ENCODE data around the gene INTS15.

INTS15 gene

DNA sequence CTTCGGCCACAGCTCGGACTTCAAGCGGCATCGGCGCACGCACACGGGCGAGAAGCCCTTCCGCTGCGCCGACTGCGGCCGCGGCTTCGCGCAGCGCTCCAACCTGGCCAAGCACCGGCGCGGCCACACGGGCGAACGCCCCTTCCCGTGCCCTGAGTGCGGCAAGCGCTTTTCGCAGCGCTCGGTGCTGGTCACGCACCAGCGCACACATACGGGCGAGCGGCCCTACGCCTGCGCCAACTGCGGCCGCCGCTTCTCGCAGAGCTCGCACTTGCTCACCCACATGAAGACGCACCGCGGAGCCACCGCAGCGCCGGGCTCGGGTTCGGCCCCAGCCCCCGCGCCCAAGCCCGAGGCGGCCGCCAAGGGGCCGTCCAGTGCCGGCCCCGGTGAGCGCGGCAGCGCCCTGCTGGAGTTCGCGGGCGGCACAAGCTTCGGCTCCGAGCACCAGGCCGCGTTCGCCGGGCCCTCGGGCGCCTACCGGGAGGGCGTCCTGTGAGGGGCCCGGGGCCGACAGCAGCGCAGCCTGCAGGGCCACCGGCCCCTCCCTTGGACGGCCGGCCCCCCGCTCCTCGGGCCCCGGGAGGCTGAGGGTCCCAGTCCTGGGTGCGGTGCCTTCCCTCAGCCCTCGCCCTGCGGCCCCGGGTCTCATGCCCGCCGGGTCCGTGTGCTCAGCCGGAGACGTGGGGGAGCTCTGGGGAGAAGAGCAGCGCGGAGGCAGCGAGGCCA lies 64.5 kb downstream of the INTS15 start:
- in situ Hi-C loops (cut with MboI; ENCODE audit: low sequenced_read_pairs) = no loop called here

DNA sequence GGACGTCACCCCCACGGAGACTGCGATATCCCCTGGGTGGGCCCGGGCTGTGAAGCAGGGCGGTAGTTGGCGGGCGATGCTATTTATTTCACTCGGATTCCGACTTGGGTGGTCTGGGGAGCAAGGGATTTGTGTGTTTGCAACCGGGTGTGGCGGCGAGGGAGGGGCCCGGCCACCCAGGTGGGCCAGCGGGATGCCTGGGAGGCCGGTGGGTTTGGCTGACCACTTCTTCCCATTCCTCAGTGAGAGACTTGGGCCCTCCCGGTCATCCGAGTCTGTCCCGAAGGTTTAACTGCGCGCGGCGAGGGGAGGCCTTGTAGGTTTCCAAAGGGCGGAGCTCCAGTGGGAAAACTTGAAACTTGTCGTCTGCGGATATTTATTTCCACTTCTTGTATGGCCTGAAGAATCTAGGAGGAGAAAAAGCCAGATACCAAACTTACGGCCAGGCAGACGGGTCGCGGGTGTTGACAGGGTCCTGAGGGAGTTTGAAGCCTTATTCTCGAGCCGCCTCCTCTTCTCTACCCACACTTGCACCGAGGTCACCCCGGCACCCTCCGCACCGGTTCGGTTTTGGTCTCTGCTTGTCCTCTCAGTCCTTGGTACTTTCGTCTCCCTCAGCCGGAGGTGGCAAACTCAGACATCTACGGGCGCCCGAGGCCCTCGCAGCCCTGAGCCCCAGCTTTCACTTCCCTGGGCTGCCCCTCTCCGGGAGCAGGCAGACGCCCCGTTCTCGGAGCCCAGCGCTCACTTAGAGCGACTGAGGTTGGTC lies 65.2 kb downstream of the INTS15 start:
- in situ Hi-C loops (cut with MboI; ENCODE audit: low sequenced_read_pairs) = no loop called here

- in situ Hi-C loops (cut with MboI; ENCODE audit: low sequenced_read_pairs) = no loop called here
Observed at GRCh38 chr7:6655636-6656385, 66.0 kb downstream of the INTS15 start.

GRCh38 chr7:6656413-6656812 lies 66.6 kb downstream of the INTS15 start:
- in situ Hi-C loops (cut with MboI; ENCODE audit: low sequenced_read_pairs) = no loop called here
